Mesendoderm (in vitro differentiated cells): ENCODE results near the gene STRA6.

Experiments
- DNase-seq: peaks from one replicate; pipeline ENCODE4 v3.0.0; 2013
- H2AK5ac ChIP-seq: 2 replicates; pipeline ENCODE4 v1.6.1; 2013; ENCODE audit warnings: low read length, inconsistent platforms
- H2BK120ac ChIP-seq: 2 replicates; pipeline ENCODE4 v1.6.1; 2013; ENCODE audit warnings: low read depth, mild to moderate bottlenecking, low read length, moderate library complexity, mixed read lengths
- H2BK15ac ChIP-seq: replicated peaks from 2 replicates; pipeline ENCODE4 v1.6.1; 2013; ENCODE audit warnings: low read depth, mild to moderate bottlenecking, moderate library complexity
- H2BK5ac ChIP-seq: 2 replicates; pipeline ENCODE4 v1.6.1; 2013; ENCODE audit warnings: low read length, inconsistent platforms
- H3K18ac ChIP-seq: 2 replicates; pipeline ENCODE4 v1.6.1; 2013; ENCODE audit warnings: mild to moderate bottlenecking, low read length, mixed read lengths
- H3K23ac ChIP-seq: one replicate; pipeline ENCODE4 v1.6.1; 2013; ENCODE audit warnings: low read length
- H3K27ac ChIP-seq: 2 replicates; pipeline ENCODE4 v1.5.1; 2013; ENCODE audit warnings: low read depth, mild to moderate bottlenecking, inconsistent platforms, low read length, moderate library complexity
- H3K27me3 ChIP-seq: 2 replicates; pipeline ENCODE4 v1.6.1; 2013; ENCODE audit warnings: low read length, control low read depth, mild to moderate bottlenecking, inconsistent platforms; ENCODE audit not compliant: insufficient read depth, poor library complexity
- H3K36me3 ChIP-seq: 2 replicates; pipeline ENCODE4 v1.6.1; 2013; ENCODE audit warnings: low read length, inconsistent platforms; ENCODE audit not compliant: control insufficient read depth, insufficient read depth
- H3K4ac ChIP-seq: one replicate; pipeline ENCODE4 v1.6.1; 2013; ENCODE audit warnings: low read depth, mild to moderate bottlenecking, low read length, moderate library complexity
- H3K4me1 ChIP-seq: 2 replicates; pipeline ENCODE4 v1.6.1; 2013; ENCODE audit warnings: low read depth, low read length, inconsistent platforms; ENCODE audit not compliant: control insufficient read depth
- H3K4me2 ChIP-seq: 2 replicates; pipeline ENCODE4 v1.6.1; 2013; ENCODE audit warnings: low read length
- H3K4me3 ChIP-seq: 2 replicates; pipeline ENCODE4 v1.5.1; 2013; ENCODE audit warnings: mild to moderate bottlenecking, low read length
- H3K56ac ChIP-seq: one replicate; pipeline ENCODE4 v1.6.1; 2013; ENCODE audit warnings: low read length
- H3K79me1 ChIP-seq: 2 replicates; pipeline ENCODE4 v1.6.1; 2013; ENCODE audit warnings: low read length, inconsistent platforms
- H3K79me2 ChIP-seq: 2 replicates; pipeline ENCODE4 v1.6.1; 2013; ENCODE audit warnings: mild to moderate bottlenecking, low read length; ENCODE audit not compliant: control insufficient read depth, insufficient read depth
- H3K9ac ChIP-seq: 2 replicates; pipeline ENCODE4 v1.6.1; 2013; ENCODE audit warnings: low read length, inconsistent platforms
- H4K5ac ChIP-seq: one replicate; pipeline ENCODE4 v1.6.1; 2013; ENCODE audit warnings: low read length
- H4K8ac ChIP-seq: one replicate; pipeline ENCODE4 v1.6.1; 2013; ENCODE audit warnings: low read depth, mild to moderate bottlenecking, control low read depth, low read length, moderate library complexity
- WGBS: extraction: QIAGEN DNeasy Blood & Tissue Kit; methylation state at CpG from one replicate; pipeline ENCODE4 v1.1.7; 2013; ENCODE audit warnings: low lambda C conversion rate, missing lambda C conversion rate; ENCODE audit not compliant: insufficient coverage; ENCODE audit errors: extremely low coverage; 5-methylcytosine and 5-hydroxymethylcytosine counted together

Gene STRA6

GRCh38 chr15:74157868-74158827 is 44.4 kb downstream of the STRA6 start:
- Histone ChIP-seq H3K4me1 (peaks cover 1% of the 10 kb centered on the region), H4K5ac (no peak overlapping the region), H3K18ac (no peak overlapping the region), H3K79me1 (no peaks in the 10 kb centered on the region), H3K79me2 (no peaks in the 10 kb centered on the region), H3K4ac (no peak overlapping the region), H2BK5ac (no peak overlapping the region), H3K4me3 (no peak overlapping the region), H2AK5ac (no peak overlapping the region), H3K9ac (no peak overlapping the region), H3K56ac (no peak overlapping the region), H3K4me2 (no peak overlapping the region), H2BK15ac (no peak overlapping the region), H3K23ac (no peak overlapping the region), H3K36me3 (no peaks in the 10 kb centered on the region), H2BK120ac (no peak overlapping the region), H3K27ac (no peak overlapping the region), H3K27me3 (no peaks in the 10 kb centered on the region), H4K8ac (no peak overlapping the region)
- WGBS, result no CpG with 5 or more reads among the region's 9 CpGs
- DNase-seq, result no peak

- H3K18ac ChIP-seq, result no peak overlapping the region
- peaks cover 1% of the 10 kb centered on the region for H3K4me1 ChIP-seq
- no peak overlapping the region for H2AK5ac ChIP-seq
- no CpG with 5 or more reads among the region's 7 CpGs for WGBS
- no peak overlapping the region for H2BK5ac ChIP-seq
- no peak overlapping the region for H3K9ac ChIP-seq
- H3K4me3 ChIP-seq, result no peak overlapping the region
- H3K36me3 ChIP-seq, result no peaks in the 10 kb centered on the region
- no peak overlapping the region for H3K23ac ChIP-seq
- H2BK15ac ChIP-seq, result no peak overlapping the region
- H3K4me2 ChIP-seq, result no peak overlapping the region
- no peaks in the 10 kb centered on the region for H3K79me1 ChIP-seq
- no peak overlapping the region for H4K5ac ChIP-seq
- no peak overlapping the region for H3K4ac ChIP-seq
- H3K79me2 ChIP-seq, result no peaks in the 10 kb centered on the region
- no peaks in the 10 kb centered on the region for H3K27me3 ChIP-seq
- no peak overlapping the region for H2BK120ac ChIP-seq
- no peak overlapping the region for H4K8ac ChIP-seq
- H3K27ac ChIP-seq, result no peak overlapping the region
- DNase-seq, result no peak
- H3K56ac ChIP-seq, result no peak overlapping the region
Observed at GRCh38 chr15:74156678-74157411, 45.7 kb downstream of the STRA6 start.

GRCh38 chr15:74155766-74156417 is 46.7 kb downstream of the STRA6 start:
- no CpG with 5 or more reads among the region's 14 CpGs for WGBS
- no peak overlapping the region for H3K4me3 ChIP-seq
- H3K18ac ChIP-seq, result no peak overlapping the region
- no peak overlapping the region for H3K27ac ChIP-seq
- no peak overlapping the region for H2BK120ac ChIP-seq
- H3K9ac ChIP-seq, result no peak overlapping the region
- H4K8ac ChIP-seq, result no peak overlapping the region
- H3K4me2 ChIP-seq, result no peak overlapping the region
- H3K27me3 ChIP-seq, result no peaks in the 10 kb centered on the region
- no peaks in the 10 kb centered on the region for H3K36me3 ChIP-seq
- no peak overlapping the region for H2BK15ac ChIP-seq
- no peak overlapping the region for H3K4ac ChIP-seq
- no peak overlapping the region for H4K5ac ChIP-seq
- H3K56ac ChIP-seq, result no peak overlapping the region
- no peaks in the 10 kb centered on the region for H3K79me1 ChIP-seq
- peaks cover 1% of the 10 kb centered on the region for H3K4me1 ChIP-seq
- H3K79me2 ChIP-seq, result no peaks in the 10 kb centered on the region
- DNase-seq, result no peak
- H2AK5ac ChIP-seq, result no peak overlapping the region
- H3K23ac ChIP-seq, result no peak overlapping the region
- no peak overlapping the region for H2BK5ac ChIP-seq

- H2BK120ac ChIP-seq, result no peak overlapping the region
- no peak overlapping the region for H2AK5ac ChIP-seq
- H3K27me3 ChIP-seq, result no peaks in the 10 kb centered on the region
- no peaks in the 10 kb centered on the region for H3K4me1 ChIP-seq
- H2BK15ac ChIP-seq, result no peak overlapping the region
- no peaks in the 10 kb centered on the region for H3K79me1 ChIP-seq
- H3K9ac ChIP-seq, result no peak overlapping the region
- no peak overlapping the region for H3K27ac ChIP-seq
- no peaks in the 10 kb centered on the region for H3K36me3 ChIP-seq
- no peak overlapping the region for H3K23ac ChIP-seq
- no peak for DNase-seq
- no CpG with 5 or more reads among the region's 2 CpGs for WGBS
- no peak overlapping the region for H4K5ac ChIP-seq
- H3K79me2 ChIP-seq, result no peaks in the 10 kb centered on the region
- H3K4ac ChIP-seq, result no peak overlapping the region
- H3K56ac ChIP-seq, result no peak overlapping the region
- no peak overlapping the region for H3K4me2 ChIP-seq
- H4K8ac ChIP-seq, result no peak overlapping the region
- no peak overlapping the region for H2BK5ac ChIP-seq
- H3K18ac ChIP-seq, result no peak overlapping the region
- no peak overlapping the region for H3K4me3 ChIP-seq
Observed at GRCh38 chr15:74147051-74147450, 55.5 kb downstream of the STRA6 start.

- Histone ChIP-seq H3K4me2 (no peak overlapping the region), H3K4me3 (no peak overlapping the region), H3K27me3 (no peaks in the 10 kb centered on the region), H3K4me1 (no peaks in the 10 kb centered on the region), H3K9ac (no peak overlapping the region), H2BK120ac (no peak overlapping the region), H3K79me1 (no peaks in the 10 kb centered on the region), H4K5ac (no peak overlapping the region), H3K36me3 (no peaks in the 10 kb centered on the region), H3K79me2 (no peaks in the 10 kb centered on the region), H3K18ac (no peak overlapping the region), H2AK5ac (no peak overlapping the region), H3K56ac (no peak overlapping the region), H3K4ac (no peak overlapping the region), H3K23ac (no peak overlapping the region), H2BK5ac (no peak overlapping the region), H4K8ac (no peak overlapping the region), H2BK15ac (no peak overlapping the region), H3K27ac (no peak overlapping the region)
- no peak for DNase-seq
- WGBS, result no CpG with 5 or more reads among the region's 1 CpG
Observed at GRCh38 chr15:74146277-74146800, 56.2 kb downstream of the STRA6 start.
